AG09309 (cell line): ENCODE results near the gene MYCT1.

Experiments used
- DNase-seq: peaks from one replicate; pipeline ENCODE4 v3.0.0-alpha.2; 2010; ENCODE audit warnings: low read depth
- H3K4me3 ChIP-seq: 2 replicates; pipeline ENCODE4 v1.5.1; 2011; ENCODE audit warnings: mild to moderate bottlenecking, low read depth, low read length, moderate library complexity; ENCODE audit not compliant: control insufficient read depth
- CTCF ChIP-seq: IDR thresholded peaks from 2 replicates; pipeline ENCODE4 v1.5.1; 2011; ENCODE audit warnings: mild to moderate bottlenecking, low read depth, low read length, inconsistent platforms; ENCODE audit not compliant: insufficient read depth, control insufficient read depth; ENCODE audit errors: missing control alignments

The MYCT1 gene

GRCh38 chr6:152716322-152716721, 18.6 kb downstream of the MYCT1 start:
- no peak overlapping the region for H3K4me3 ChIP-seq
- TF ChIP-seq CTCF, result peak; percentile 25
- DNase-seq, result no peak

- H3K4me3 ChIP-seq, result no peak overlapping the region
These were observed 23.3 kb downstream of the MYCT1 start for GRCh38 chr6:152720974-152721373.

GRCh38 chr6:152721956-152722355, 24.3 kb downstream of the MYCT1 start:
- no peak for TF ChIP-seq CTCF
- H3K4me3 ChIP-seq, result no peak overlapping the region
- DNase-seq, result no peak

More at GRCh38 chr6:152720974-152721373, 23.3 kb downstream of the MYCT1 start:
- DNase-seq, result no peak
- no peak for TF ChIP-seq CTCF

GRCh38 chr6:152723398-152723797, 25.7 kb downstream of the MYCT1 start:
- no peak for TF ChIP-seq CTCF
- H3K4me3 ChIP-seq, result no peak overlapping the region
- peak; percentile 34 for DNase-seq

GRCh38 chr6:152726313-152726712, 28.6 kb downstream of the MYCT1 start:
- DNase-seq, result no peak
- H3K4me3 ChIP-seq, result no peak overlapping the region
- no peak for TF ChIP-seq CTCF

GRCh38 chr6:152727507-152727906, 29.8 kb downstream of the MYCT1 start:
- DNase-seq, result no peak
- H3K4me3 ChIP-seq, result no peak overlapping the region
- no peak for TF ChIP-seq CTCF

- DNase-seq, result no peak
- TF ChIP-seq CTCF, result no peak
- H3K4me3 ChIP-seq, result no peak overlapping the region
These were observed 36.9 kb downstream of the MYCT1 start for GRCh38 chr6:152734630-152735029.
